GM12873 (cell line): ENCODE results near the gene RPLP2.

Source experiments
- CTCF ChIP-seq: IDR thresholded peaks from 2 replicates; pipeline ENCODE4 v1.5.1; 2012; ENCODE audit warnings: low read depth, mild to moderate bottlenecking, moderate library complexity, low read length, control low read depth; ENCODE audit not compliant: insufficient read depth; ENCODE audit errors: missing control alignments

The RPLP2 gene

GRCh38 chr11:843818-844692 lies 34.3 kb downstream of the RPLP2 start:
- TF ChIP-seq CTCF: no peak

- no peak for TF ChIP-seq CTCF
Measured at GRCh38 chr11:844693-845644, 35.2 kb downstream of the RPLP2 start.

- no peak for TF ChIP-seq CTCF
Measured at GRCh38 chr11:845872-846495, 36.2 kb downstream of the RPLP2 start.

GRCh38 chr11:846496-847098 lies 36.8 kb downstream of the RPLP2 start:
- TF ChIP-seq CTCF: no peak

- no peak for TF ChIP-seq CTCF
Measured at GRCh38 chr11:847876-848275, 38.1 kb downstream of the RPLP2 start.

GRCh38 chr11:848380-848931 lies 38.7 kb downstream of the RPLP2 start:
- TF ChIP-seq CTCF: peak; percentile 93
